Measurements from ENCODE around the gene CDC25B. TPM values are rescaled to one million over a fixed set of nuclear protein-coding genes. Genes with fewer than 3 reads are reported as not detected.

The CDC25B gene
- total and polyA plus RNA-seq, 2 of the 13 experiments (the other 11 are each of a cell fraction or from before 2014, with no cell fraction given) = 14.5 to 19.4 TPM

DNA sequence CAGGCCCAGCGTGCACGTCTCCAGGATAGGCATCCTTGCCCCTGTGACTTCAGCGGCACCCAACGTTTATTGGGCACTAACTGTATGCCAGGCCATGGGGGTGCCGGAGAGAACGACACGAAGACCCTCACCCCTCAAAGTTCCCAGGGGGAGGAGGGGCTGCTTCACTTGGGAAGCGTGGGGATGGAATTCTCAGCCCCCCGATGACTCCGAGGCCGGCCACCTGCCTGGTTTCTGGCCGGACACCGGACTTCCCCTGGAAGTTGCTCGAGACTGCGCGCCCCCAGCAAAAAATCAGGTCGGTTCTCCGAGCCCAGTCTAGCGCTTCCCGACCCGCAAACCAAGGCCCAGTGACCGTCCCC lies 50.2 kb downstream of the CDC25B start (continued):
- TF ChIP-seq, protein P1, sequence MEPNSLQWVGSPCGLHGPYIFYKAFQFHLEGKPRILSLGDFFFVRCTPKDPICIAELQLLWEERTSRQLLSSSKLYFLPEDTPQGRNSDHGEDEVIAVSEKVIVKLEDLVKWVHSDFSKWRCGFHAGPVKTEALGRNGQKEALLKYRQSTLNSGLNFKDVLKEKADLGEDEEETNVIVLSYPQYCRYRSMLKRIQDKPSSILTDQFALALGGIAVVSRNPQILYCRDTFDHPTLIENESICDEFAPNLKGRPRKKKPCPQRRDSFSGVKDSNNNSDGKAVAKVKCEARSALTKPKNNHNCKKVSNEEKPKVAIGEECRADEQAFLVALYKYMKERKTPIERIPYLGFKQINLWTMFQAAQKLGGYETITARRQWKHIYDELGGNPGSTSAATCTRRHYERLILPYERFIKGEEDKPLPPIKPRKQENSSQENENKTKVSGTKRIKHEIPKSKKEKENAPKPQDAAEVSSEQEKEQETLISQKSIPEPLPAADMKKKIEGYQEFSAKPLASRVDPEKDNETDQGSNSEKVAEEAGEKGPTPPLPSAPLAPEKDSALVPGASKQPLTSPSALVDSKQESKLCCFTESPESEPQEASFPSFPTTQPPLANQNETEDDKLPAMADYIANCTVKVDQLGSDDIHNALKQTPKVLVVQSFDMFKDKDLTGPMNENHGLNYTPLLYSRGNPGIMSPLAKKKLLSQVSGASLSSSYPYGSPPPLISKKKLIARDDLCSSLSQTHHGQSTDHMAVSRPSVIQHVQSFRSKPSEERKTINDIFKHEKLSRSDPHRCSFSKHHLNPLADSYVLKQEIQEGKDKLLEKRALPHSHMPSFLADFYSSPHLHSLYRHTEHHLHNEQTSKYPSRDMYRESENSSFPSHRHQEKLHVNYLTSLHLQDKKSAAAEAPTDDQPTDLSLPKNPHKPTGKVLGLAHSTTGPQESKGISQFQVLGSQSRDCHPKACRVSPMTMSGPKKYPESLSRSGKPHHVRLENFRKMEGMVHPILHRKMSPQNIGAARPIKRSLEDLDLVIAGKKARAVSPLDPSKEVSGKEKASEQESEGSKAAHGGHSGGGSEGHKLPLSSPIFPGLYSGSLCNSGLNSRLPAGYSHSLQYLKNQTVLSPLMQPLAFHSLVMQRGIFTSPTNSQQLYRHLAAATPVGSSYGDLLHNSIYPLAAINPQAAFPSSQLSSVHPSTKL (CRISPR knock-in tag; IDR thresholded peaks at IDR 0.05) = no peak
- TF ChIP-seq, protein P2, sequence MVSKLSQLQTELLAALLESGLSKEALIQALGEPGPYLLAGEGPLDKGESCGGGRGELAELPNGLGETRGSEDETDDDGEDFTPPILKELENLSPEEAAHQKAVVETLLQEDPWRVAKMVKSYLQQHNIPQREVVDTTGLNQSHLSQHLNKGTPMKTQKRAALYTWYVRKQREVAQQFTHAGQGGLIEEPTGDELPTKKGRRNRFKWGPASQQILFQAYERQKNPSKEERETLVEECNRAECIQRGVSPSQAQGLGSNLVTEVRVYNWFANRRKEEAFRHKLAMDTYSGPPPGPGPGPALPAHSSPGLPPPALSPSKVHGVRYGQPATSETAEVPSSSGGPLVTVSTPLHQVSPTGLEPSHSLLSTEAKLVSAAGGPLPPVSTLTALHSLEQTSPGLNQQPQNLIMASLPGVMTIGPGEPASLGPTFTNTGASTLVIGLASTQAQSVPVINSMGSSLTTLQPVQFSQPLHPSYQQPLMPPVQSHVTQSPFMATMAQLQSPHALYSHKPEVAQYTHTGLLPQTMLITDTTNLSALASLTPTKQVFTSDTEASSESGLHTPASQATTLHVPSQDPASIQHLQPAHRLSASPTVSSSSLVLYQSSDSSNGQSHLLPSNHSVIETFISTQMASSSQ (IDR thresholded peaks at IDR 0.05; ENCODE audit: low read depth) = no peak
- TF ChIP-seq, protein P2 (CRISPR knock-in tag; IDR thresholded peaks at IDR 0.05; ENCODE audit: borderline replicate concordance) = no peak
- TF ChIP-seq, protein P3, sequence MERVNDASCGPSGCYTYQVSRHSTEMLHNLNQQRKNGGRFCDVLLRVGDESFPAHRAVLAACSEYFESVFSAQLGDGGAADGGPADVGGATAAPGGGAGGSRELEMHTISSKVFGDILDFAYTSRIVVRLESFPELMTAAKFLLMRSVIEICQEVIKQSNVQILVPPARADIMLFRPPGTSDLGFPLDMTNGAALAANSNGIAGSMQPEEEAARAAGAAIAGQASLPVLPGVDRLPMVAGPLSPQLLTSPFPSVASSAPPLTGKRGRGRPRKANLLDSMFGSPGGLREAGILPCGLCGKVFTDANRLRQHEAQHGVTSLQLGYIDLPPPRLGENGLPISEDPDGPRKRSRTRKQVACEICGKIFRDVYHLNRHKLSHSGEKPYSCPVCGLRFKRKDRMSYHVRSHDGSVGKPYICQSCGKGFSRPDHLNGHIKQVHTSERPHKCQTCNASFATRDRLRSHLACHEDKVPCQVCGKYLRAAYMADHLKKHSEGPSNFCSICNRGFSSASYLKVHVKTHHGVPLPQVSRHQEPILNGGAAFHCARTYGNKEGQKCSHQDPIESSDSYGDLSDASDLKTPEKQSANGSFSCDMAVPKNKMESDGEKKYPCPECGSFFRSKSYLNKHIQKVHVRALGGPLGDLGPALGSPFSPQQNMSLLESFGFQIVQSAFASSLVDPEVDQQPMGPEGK (CRISPR knock-in tag; IDR thresholded peaks at IDR 0.05) = no peak; the same call in 1 of the 2 replicates
- TF ChIP-seq, protein P4, sequence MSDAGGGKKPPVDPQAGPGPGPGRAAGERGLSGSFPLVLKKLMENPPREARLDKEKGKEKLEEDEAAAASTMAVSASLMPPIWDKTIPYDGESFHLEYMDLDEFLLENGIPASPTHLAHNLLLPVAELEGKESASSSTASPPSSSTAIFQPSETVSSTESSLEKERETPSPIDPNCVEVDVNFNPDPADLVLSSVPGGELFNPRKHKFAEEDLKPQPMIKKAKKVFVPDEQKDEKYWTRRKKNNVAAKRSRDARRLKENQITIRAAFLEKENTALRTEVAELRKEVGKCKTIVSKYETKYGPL (CRISPR knock-in tag; IDR thresholded peaks at IDR 0.05) = no peak; the same call in 1 of the 2 replicates
- TF ChIP-seq ZNF670 (CRISPR knock-in tag; IDR thresholded peaks at IDR 0.05; ENCODE audit: borderline replicate concordance) = 0 out of 2 replicates have a peak, but pooled peaks have one; percentile 18
- TF ChIP-seq, protein P5, sequence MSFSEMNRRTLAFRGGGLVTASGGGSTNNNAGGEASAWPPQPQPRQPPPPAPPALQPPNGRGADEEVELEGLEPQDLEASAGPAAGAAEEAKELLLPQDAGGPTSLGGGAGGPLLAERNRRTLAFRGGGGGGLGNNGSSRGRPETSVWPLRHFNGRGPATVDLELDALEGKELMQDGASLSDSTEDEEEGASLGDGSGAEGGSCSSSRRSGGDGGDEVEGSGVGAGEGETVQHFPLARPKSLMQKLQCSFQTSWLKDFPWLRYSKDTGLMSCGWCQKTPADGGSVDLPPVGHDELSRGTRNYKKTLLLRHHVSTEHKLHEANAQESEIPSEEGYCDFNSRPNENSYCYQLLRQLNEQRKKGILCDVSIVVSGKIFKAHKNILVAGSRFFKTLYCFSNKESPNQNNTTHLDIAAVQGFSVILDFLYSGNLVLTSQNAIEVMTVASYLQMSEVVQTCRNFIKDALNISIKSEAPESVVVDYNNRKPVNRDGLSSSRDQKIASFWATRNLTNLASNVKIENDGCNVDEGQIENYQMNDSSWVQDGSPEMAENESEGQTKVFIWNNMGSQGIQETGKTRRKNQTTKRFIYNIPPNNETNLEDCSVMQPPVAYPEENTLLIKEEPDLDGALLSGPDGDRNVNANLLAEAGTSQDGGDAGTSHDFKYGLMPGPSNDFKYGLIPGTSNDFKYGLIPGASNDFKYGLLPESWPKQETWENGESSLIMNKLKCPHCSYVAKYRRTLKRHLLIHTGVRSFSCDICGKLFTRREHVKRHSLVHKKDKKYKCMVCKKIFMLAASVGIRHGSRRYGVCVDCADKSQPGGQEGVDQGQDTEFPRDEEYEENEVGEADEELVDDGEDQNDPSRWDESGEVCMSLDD (CRISPR knock-in tag; IDR thresholded peaks at IDR 0.05; ENCODE audit: borderline replicate concordance) = peak; percentile 77
- TF ChIP-seq ZNF567 (CRISPR knock-in tag; IDR thresholded peaks at IDR 0.05; ENCODE audit: borderline replicate concordance) = no peak; the same call in 1 of the 2 replicates
- no peak for TF ChIP-seq BORCS8-MEF2B (CRISPR knock-in tag; IDR thresholded peaks at IDR 0.05)

All from HepG2 (cell line).